ENCODE measurements around the gene CNIH1.
"Not testable (repeated sequence)": the region's sequence is repeated elsewhere in the genome, so short reads cannot be mapped to it uniquely, and the experiment has no call there.

Gene CNIH1

DNA sequence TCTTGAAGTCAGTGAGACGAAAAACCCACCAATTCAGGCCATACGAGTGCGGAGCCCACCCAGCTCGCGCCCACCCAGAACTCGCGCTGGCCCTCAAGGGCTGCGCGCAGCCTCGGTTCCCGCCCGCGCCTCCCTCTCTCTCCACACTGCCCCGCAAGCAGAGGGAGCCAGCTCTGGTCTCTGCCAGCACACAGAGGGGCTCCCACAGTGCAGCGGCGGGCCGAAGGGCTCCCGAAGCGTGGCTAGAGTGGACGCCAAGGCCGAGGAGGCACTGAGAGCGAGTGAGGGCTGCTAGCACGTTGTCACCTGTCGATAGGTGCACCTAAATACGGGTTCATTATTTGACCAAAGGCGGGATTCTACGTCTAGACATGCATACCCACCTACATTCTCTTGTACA lies 46.6 kb downstream of the CNIH1 start:
- ChIA-PET CTCF (interaction anchor here (4.2 kb wide), 1 partner anchor 27 kb away, joined by 16 read pairs; no protein-coding TSS in a partner anchor), POLR2A (no interaction called here)
- H3K4me3 ChIP-seq (ENCODE audit: control insufficient read depth in 1 of 7, extremely low read depth in 1 of 7, insufficient read depth in 4 of 7, low read depth in 2 of 7, low read length in 6 of 7), result no peak overlapping the region
- no peak overlapping the region for H3K27ac ChIP-seq (ENCODE audit: insufficient read depth in 1 of 2, low read depth in 1 of 2, low read length in 2 of 2, poor library complexity in 1 of 2, severe bottlenecking in 2 of 2)
- H3K27me3 ChIP-seq (replicated peaks in 2 of 5; ENCODE audit: control insufficient read depth in 4 of 5, insufficient read depth in 5 of 5, low read length in 4 of 5), result no peaks in the 10 kb centered on the region
- WGBS (ENCODE audit: insufficient coverage), result 97% methylated on average over 23 of the region's 27 CpGs
- no peak for DNase-seq
- H3K36me3 ChIP-seq (ENCODE audit: control insufficient read depth in 4 of 4, insufficient read depth in 4 of 4, low read length in 3 of 4), result no peaks in the 10 kb centered on the region
- H3K4me1 ChIP-seq (ENCODE audit: control extremely low read depth in 1 of 4, control insufficient read depth in 4 of 4, insufficient read depth in 4 of 4, low read length in 3 of 4), result peaks cover 1 to 29% (median 21%) of the 10 kb centered on the region in 4 experiments
- no peaks in the 10 kb centered on the region for H3K9me3 ChIP-seq (ENCODE audit: control extremely low read depth in 1 of 5, control insufficient read depth in 4 of 5, insufficient read depth in 2 of 5, low read depth in 1 of 5, low read length in 4 of 5)

DNA sequence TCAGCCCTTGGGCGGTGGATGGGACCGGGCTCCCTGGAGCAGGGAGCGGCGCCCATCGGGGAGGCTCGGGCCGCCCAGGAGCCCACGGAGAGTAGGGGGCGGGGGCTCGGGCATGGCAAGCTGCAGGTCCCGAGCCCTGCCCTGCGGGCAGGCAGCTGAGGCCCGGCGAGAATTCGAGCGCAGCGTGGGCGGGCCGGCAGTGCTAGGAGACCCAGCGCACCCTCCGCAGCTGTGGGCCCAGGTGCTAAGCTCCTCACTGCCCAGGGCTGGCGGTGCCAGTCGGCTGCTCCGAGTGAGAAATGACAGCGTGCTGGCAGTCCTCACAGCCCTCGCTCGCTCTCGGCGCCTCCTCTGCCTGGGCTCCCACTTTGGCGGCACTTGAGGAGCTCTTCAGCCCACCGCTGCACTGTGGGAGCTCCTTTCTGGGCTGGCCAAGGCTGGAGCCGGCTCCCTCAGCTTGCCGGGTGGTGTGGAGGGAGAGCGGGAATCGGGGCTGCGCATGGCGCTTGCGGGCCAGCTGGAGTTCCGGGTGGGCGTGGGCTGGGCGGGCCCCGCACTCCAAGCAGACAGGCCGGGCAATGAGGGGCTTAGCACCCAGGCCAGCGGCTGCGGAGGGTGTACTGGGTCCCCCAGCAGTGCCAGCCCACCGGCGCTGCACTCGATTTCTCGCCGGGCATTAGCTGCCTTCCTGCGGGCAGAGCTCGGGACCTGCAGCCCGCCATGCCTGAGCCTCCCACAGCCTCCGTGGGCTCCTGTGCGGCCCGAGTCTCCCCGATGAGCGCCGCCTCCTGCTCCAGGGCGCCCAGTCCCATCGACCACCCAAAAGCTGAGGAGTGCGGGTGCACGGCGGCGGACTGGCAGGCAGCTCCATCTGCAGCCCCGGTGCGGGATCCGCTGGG lies 47.9 kb downstream of the CNIH1 start:
- H3K4me3 ChIP-seq (ENCODE audit: control insufficient read depth in 1 of 7, extremely low read depth in 1 of 7, insufficient read depth in 4 of 7, low read depth in 2 of 7, low read length in 6 of 7); H3K27ac ChIP-seq (ENCODE audit: insufficient read depth in 1 of 2, low read depth in 1 of 2, low read length in 2 of 2, poor library complexity in 1 of 2, severe bottlenecking in 2 of 2); H3K9me3 ChIP-seq (ENCODE audit: control extremely low read depth in 1 of 5, control insufficient read depth in 4 of 5, insufficient read depth in 2 of 5, low read depth in 1 of 5, low read length in 4 of 5); DNase-seq; H3K27me3 ChIP-seq (replicated peaks in 2 of 5; ENCODE audit: control insufficient read depth in 4 of 5, insufficient read depth in 5 of 5, low read length in 4 of 5); H3K36me3 ChIP-seq (ENCODE audit: control insufficient read depth in 4 of 4, insufficient read depth in 4 of 4, low read length in 3 of 4); POLR2A ChIA-PET: not testable (repeated sequence)
- 97% methylated on average over 51 of the region's 68 CpGs for WGBS (ENCODE audit: insufficient coverage)
- CTCF ChIA-PET, result interaction anchor here (4.2 kb wide), 1 partner anchor 26 kb away, joined by 16 read pairs; no protein-coding TSS in a partner anchor
- peaks cover 1 to 16% (median 12%) of the 10 kb centered on the region in 4 experiments for H3K4me1 ChIP-seq (ENCODE audit: control extremely low read depth in 1 of 4, control insufficient read depth in 4 of 4, insufficient read depth in 4 of 4, low read length in 3 of 4)

DNA sequence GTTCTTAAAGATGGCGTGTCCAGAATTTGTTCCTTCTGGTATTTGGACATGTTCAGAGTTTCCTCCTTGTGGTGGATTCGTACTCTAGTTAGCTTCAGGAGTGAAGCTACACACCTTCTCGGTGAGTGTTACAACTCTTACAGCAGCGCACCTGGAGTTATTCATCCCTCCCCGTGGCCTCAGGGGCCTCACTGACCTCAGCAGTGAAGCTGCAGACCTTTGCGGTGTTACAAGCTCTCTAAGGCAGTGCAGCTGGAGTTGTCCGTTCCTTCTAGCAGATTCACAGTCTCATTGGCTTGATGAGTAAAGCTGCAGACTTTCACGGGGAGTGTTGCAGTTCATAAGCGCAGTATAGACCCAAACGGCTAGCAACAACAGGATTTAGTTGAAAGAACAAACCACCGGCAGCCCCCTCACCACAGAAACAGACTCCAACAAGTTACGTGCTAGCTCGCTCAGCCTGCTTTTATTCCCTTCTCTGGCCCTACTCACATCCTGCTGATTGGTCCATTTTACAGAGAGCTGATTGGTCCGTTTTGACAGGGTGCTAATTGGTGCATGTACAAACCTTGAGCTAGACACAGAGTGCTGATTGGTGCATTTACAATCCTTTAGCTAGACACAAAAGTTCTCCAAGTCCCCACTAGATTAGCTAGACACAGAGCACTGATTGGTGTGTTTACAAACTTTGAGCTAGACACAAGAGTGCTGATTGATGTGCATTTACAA lies 48.9 kb downstream of the CNIH1 start:
- Histone ChIP-seq H3K36me3 (ENCODE audit: control insufficient read depth in 4 of 4, insufficient read depth in 4 of 4, low read length in 3 of 4) (no peaks in the 10 kb centered on the region), H3K27me3 (replicated peaks in 2 of 5; ENCODE audit: control insufficient read depth in 4 of 5, insufficient read depth in 5 of 5, low read length in 4 of 5) (peaks cover 0 to 2% (median 0%) of the 10 kb centered on the region in 5 experiments), H3K4me3 (ENCODE audit: control insufficient read depth in 1 of 7, extremely low read depth in 1 of 7, insufficient read depth in 4 of 7, low read depth in 2 of 7, low read length in 6 of 7) (no peak overlapping the region), H3K4me1 (ENCODE audit: control extremely low read depth in 1 of 4, control insufficient read depth in 4 of 4, insufficient read depth in 4 of 4, low read length in 3 of 4) (peaks cover 0 to 6% (median 3%) of the 10 kb centered on the region in 4 experiments), H3K9me3 (ENCODE audit: control extremely low read depth in 1 of 5, control insufficient read depth in 4 of 5, insufficient read depth in 2 of 5, low read depth in 1 of 5, low read length in 4 of 5) (no peaks in the 10 kb centered on the region), H3K27ac (ENCODE audit: insufficient read depth in 1 of 2, low read depth in 1 of 2, low read length in 2 of 2, poor library complexity in 1 of 2, severe bottlenecking in 2 of 2) (no peak overlapping the region)
- ChIA-PET POLR2A (no interaction called here), CTCF (interaction anchor here (0.9 kb wide), 1 partner anchor 11 kb away, joined by 3 read pairs; no protein-coding TSS in a partner anchor)
- DNase-seq, result no peak
- 92% methylated on average over 12 of the region's 14 CpGs for WGBS (ENCODE audit: insufficient coverage)

DNA sequence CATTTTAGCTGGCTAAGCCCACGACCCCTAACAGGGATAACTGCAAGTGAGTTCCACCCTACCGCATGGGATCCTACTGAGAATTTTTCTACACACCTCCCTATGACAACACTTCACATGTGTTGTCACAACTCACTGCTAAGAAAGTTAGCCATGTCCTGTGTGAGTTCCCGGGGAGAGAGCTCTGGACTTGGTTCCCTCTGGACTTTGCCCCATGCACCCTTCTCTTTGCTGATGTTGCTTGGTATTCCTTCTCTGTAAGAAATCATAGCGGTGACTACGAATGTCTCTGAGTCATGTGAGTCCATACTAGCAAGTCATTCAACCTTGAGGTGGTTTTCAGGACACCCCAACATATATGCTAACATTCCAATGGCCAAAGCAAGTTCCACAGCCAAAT lies 53.8 kb downstream of the CNIH1 start:
- Histone ChIP-seq H3K27ac (ENCODE audit: insufficient read depth in 1 of 2, low read depth in 1 of 2, low read length in 2 of 2, poor library complexity in 1 of 2, severe bottlenecking in 2 of 2) (no peak overlapping the region), H3K4me3 (ENCODE audit: control insufficient read depth in 1 of 7, extremely low read depth in 1 of 7, insufficient read depth in 4 of 7, low read depth in 2 of 7, low read length in 6 of 7) (no peak overlapping the region), H3K9me3 (ENCODE audit: control extremely low read depth in 1 of 5, control insufficient read depth in 4 of 5, insufficient read depth in 2 of 5, low read depth in 1 of 5, low read length in 4 of 5) (no peaks in the 10 kb centered on the region), H3K27me3 (replicated peaks in 2 of 5; ENCODE audit: control insufficient read depth in 4 of 5, insufficient read depth in 5 of 5, low read length in 4 of 5) (peaks cover 0 to 2% (median 0%) of the 10 kb centered on the region in 5 experiments), H3K4me1 (ENCODE audit: control extremely low read depth in 1 of 4, control insufficient read depth in 4 of 4, insufficient read depth in 4 of 4, low read length in 3 of 4) (no peaks in the 10 kb centered on the region), H3K36me3 (ENCODE audit: control insufficient read depth in 4 of 4, insufficient read depth in 4 of 4, low read length in 3 of 4) (no peaks in the 10 kb centered on the region)
- WGBS (ENCODE audit: insufficient coverage), result 95% methylated on average over 3 of the region's 5 CpGs
- ChIA-PET CTCF (interaction anchor here (1.2 kb wide), 1 partner anchor 10 kb away, joined by 3 read pairs; no protein-coding TSS in a partner anchor), POLR2A (no interaction called here)
- no peak for DNase-seq

DNA sequence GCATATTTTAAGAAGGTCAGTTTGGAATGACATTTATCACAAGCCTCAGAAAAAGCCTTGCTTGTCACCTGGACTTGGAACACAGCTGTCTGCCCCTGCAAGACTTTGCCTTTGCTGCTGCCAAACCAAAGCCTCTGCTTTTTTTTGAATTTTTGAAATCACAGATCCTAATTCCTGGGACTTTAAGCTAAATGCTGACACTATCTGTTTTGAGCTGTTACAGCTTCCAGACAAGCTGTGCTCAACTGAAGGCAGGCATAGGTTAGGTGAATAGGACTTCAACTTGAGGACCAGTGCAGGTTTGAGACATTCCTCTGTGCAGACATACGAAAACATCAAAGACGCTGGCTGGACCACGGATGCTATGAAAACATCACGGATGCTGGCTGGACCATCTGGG lies 55.6 kb downstream of the CNIH1 start:
- no peak overlapping the region for H3K27ac ChIP-seq (ENCODE audit: insufficient read depth in 1 of 2, low read depth in 1 of 2, low read length in 2 of 2, poor library complexity in 1 of 2, severe bottlenecking in 2 of 2)
- no peaks in the 10 kb centered on the region for H3K4me1 ChIP-seq (ENCODE audit: control extremely low read depth in 1 of 4, control insufficient read depth in 4 of 4, insufficient read depth in 4 of 4, low read length in 3 of 4)
- H3K4me3 ChIP-seq (ENCODE audit: control insufficient read depth in 1 of 7, extremely low read depth in 1 of 7, insufficient read depth in 4 of 7, low read depth in 2 of 7, low read length in 6 of 7), result no peak overlapping the region
- H3K9me3 ChIP-seq (ENCODE audit: control extremely low read depth in 1 of 5, control insufficient read depth in 4 of 5, insufficient read depth in 2 of 5, low read depth in 1 of 5, low read length in 4 of 5), result no peaks in the 10 kb centered on the region
- DNase-seq, result no peak
- no peaks in the 10 kb centered on the region for H3K36me3 ChIP-seq (ENCODE audit: control insufficient read depth in 4 of 4, insufficient read depth in 4 of 4, low read length in 3 of 4)
- CTCF ChIA-PET, result no interaction called here
- WGBS (ENCODE audit: insufficient coverage), result 96% methylated on average over 3 of the region's 4 CpGs
- H3K27me3 ChIP-seq (replicated peaks in 2 of 5; ENCODE audit: control insufficient read depth in 4 of 5, insufficient read depth in 5 of 5, low read length in 4 of 5), result peaks cover 0 to 2% (median 0%) of the 10 kb centered on the region in 5 experiments
- POLR2A ChIA-PET, result no interaction called here

DNA sequence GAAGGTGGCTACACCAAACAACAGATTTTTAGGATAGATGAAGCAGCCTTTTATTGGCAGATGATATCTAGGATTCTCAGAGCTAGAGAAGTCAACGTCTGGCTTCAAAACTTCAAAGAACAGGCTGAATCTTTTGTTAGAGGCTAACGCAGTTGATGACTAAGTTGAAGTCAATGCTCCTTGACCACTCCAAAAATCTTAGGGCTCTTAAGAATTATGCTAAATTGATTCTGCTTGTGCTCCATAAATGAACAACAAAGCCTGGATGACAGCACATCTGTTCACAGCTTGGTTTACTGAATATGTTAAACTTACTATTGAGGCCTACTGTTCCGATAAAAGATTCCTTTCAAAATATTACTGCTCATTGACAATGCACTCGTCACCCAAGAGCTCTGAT lies 57.3 kb downstream of the CNIH1 start:
- no peak for DNase-seq
- no peak overlapping the region for H3K4me3 ChIP-seq (ENCODE audit: control insufficient read depth in 1 of 7, extremely low read depth in 1 of 7, insufficient read depth in 4 of 7, low read depth in 2 of 7, low read length in 6 of 7)
- no peaks in the 10 kb centered on the region for H3K36me3 ChIP-seq (ENCODE audit: control insufficient read depth in 4 of 4, insufficient read depth in 4 of 4, low read length in 3 of 4)
- no peak overlapping the region for H3K27ac ChIP-seq (ENCODE audit: insufficient read depth in 1 of 2, low read depth in 1 of 2, low read length in 2 of 2, poor library complexity in 1 of 2, severe bottlenecking in 2 of 2)
- ChIA-PET POLR2A (no interaction called here), CTCF (no interaction called here)
- 100% methylated on average over 2 of the region's 4 CpGs for WGBS (ENCODE audit: insufficient coverage)
- H3K27me3 ChIP-seq (replicated peaks in 2 of 5; ENCODE audit: control insufficient read depth in 4 of 5, insufficient read depth in 5 of 5, low read length in 4 of 5), result peaks cover 0 to 2% (median 0%) of the 10 kb centered on the region in 5 experiments
- no peaks in the 10 kb centered on the region for H3K9me3 ChIP-seq (ENCODE audit: control extremely low read depth in 1 of 5, control insufficient read depth in 4 of 5, insufficient read depth in 2 of 5, low read depth in 1 of 5, low read length in 4 of 5)
- no peaks in the 10 kb centered on the region for H3K4me1 ChIP-seq (ENCODE audit: control extremely low read depth in 1 of 4, control insufficient read depth in 4 of 4, insufficient read depth in 4 of 4, low read length in 3 of 4)

DNA sequence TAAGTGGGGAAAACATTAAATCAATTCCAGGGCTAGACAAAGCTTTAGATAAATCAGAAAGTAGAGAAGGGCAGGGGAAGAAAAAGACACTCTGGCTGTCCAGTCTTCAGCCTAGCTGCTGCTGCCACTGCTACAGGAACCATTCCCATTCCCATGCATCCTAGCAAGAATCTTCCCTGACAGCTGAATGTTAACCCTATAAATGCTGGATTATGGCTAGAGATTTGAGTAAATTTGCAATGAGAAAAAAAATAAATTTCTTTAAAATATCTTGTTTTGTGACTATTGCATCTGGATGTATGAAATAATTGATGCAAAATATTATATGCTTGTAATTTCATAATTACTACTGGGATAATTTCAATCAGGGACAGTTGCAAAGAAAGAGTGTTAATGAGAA lies 59.4 kb downstream of the CNIH1 start:
- Histone ChIP-seq H3K36me3 (ENCODE audit: control insufficient read depth in 4 of 4, insufficient read depth in 4 of 4, low read length in 3 of 4) (no peaks in the 10 kb centered on the region), H3K27ac (ENCODE audit: insufficient read depth in 1 of 2, low read depth in 1 of 2, low read length in 2 of 2, poor library complexity in 1 of 2, severe bottlenecking in 2 of 2) (no peak overlapping the region), H3K4me3 (ENCODE audit: control insufficient read depth in 1 of 7, extremely low read depth in 1 of 7, insufficient read depth in 4 of 7, low read depth in 2 of 7, low read length in 6 of 7) (no peak overlapping the region), H3K27me3 (replicated peaks in 2 of 5; ENCODE audit: control insufficient read depth in 4 of 5, insufficient read depth in 5 of 5, low read length in 4 of 5) (no peaks in the 10 kb centered on the region), H3K9me3 (ENCODE audit: control extremely low read depth in 1 of 5, control insufficient read depth in 4 of 5, insufficient read depth in 2 of 5, low read depth in 1 of 5, low read length in 4 of 5) (no peaks in the 10 kb centered on the region), H3K4me1 (ENCODE audit: control extremely low read depth in 1 of 4, control insufficient read depth in 4 of 4, insufficient read depth in 4 of 4, low read length in 3 of 4) (no peaks in the 10 kb centered on the region)
- CTCF ChIA-PET, result interaction anchor here (1.0 to 1.2 kb wide), 3 partner anchors 14 to 15 kb away, joined by 3 read pairs; partner anchors contain the start of gene CDKN3
- DNase-seq, result no peak
- POLR2A ChIA-PET, result no interaction called here

Measured in common myeloid progenitor, CD34-positive (primary cell).